ENCODE results near the gene FBXL5.
"Not testable (repeated sequence)": the region's sequence is repeated elsewhere in the genome, so short reads cannot be mapped to it uniquely, and the experiment has no call there.

Gene FBXL5

DNA sequence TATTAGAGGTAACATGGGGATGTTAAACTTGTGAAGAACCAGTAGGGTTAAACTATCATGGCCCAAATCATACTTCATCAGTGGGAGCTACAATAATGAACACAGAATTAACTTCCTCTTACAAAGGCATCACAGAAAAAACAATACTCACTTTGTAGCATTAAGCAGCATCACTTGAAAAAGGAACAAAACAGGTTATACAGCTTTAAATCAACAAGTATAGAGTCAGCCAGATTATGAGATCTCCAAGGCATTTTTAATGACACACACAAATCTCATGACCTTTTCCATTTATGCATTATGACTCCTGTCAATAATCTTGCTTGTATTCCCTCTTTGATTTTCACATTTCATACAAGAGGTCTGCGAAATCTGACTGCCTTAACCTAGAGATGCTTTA is 18.3 kb downstream of the FBXL5 start:
- Histone ChIP-seq H3K18ac (ENCODE audit: low read length) (no peak overlapping the region), H2BK12ac (ENCODE audit: low read length) (no peak overlapping the region), H3K79me1 (ENCODE audit: low read depth, low read length) (no peaks in the 10 kb centered on the region), H3K27ac (replicated peaks; ENCODE audit: low read length) (no peak overlapping the region), H2BK15ac (ENCODE audit: low read length) (no peak overlapping the region), H3K4ac (ENCODE audit: low read length) (no peak overlapping the region), H3K4me2 (ENCODE audit: insufficient read depth, low read length, poor library complexity, severe bottlenecking) (no peak overlapping the region), H3K4me1 (ENCODE audit: control insufficient read depth in 2 of 2, insufficient read depth in 1 of 2, low read depth in 1 of 2, low read length in 2 of 2) (no peaks in the 10 kb centered on the region), H2AK5ac (ENCODE audit: low read depth, low read length) (no peak overlapping the region), H2BK5ac (ENCODE audit: low read length) (no peak overlapping the region), H3K9ac (ENCODE audit: low read depth, low read length, poor library complexity) (no peak overlapping the region), H4K91ac (ENCODE audit: low read depth, low read length, poor library complexity) (no peak overlapping the region), H2AFZ (ENCODE audit: low read length) (no peak overlapping the region), H4K8ac (ENCODE audit: low read depth, low read length) (no peak overlapping the region), H3K4me3 (ENCODE audit: low read length in 2 of 2) (no peak overlapping the region), H3K9me3 (replicated peaks in 1 of 2; ENCODE audit: control insufficient read depth in 2 of 2, insufficient read depth in 1 of 2, low read depth in 1 of 2, low read length in 2 of 2) (peaks cover 0 to 3% of the 10 kb centered on the region in 2 donors), H2BK120ac (ENCODE audit: low read depth, low read length) (no peak overlapping the region), H3K14ac (ENCODE audit: low read length) (no peak overlapping the region), H3K27me3 (ENCODE audit: control insufficient read depth in 3 of 3, insufficient read depth in 3 of 3, low read depth in 1 of 3, low read length in 3 of 3) (no peaks in the 10 kb centered on the region), H3K23ac (ENCODE audit: low read depth, low read length, poor library complexity) (no peak overlapping the region), H3K36me3 (replicated peaks in 1 of 2; ENCODE audit: control insufficient read depth in 2 of 2, insufficient read depth in 2 of 2, low read length in 2 of 2) (peaks cover 6 to 97% of the 10 kb centered on the region in 2 donors)
- DNase-seq (ENCODE audit: low spot score): no peak
- WGBS, 2 donors (ENCODE audit: extremely low coverage in 2 of 2, insufficient read length in 2 of 2, insufficient replicate concordance in 1 of 2): no CpG with 5 or more reads among the region's 1 CpG

DNA sequence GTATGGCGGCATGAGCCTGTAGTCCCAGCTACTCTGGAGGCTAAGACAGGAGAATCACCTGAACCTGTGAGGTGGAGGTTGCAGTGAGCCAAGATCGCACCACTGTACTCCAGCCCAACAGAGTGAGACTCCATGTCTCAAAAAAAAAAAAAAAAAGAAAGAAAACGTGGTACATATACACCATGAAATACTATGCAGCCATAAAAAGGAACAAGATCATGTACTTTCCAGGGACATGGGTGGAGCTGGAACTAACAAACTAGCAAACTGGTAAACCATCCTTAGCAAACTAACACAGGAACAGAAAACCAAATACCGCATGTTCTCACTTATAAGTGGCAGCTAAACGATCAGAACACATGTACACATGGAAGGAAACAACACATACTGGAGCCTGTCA is 37.8 kb downstream of the FBXL5 start:
- H2AFZ ChIP-seq (ENCODE audit: low read length); H3K9ac ChIP-seq (ENCODE audit: low read depth, low read length, poor library complexity); H3K79me1 ChIP-seq (ENCODE audit: low read depth, low read length); H2BK15ac ChIP-seq (ENCODE audit: low read length); H3K4me1 ChIP-seq (ENCODE audit: control insufficient read depth in 2 of 2, insufficient read depth in 1 of 2, low read depth in 1 of 2, low read length in 2 of 2); H3K27me3 ChIP-seq (ENCODE audit: control insufficient read depth in 3 of 3, insufficient read depth in 3 of 3, low read depth in 1 of 3, low read length in 3 of 3); H2BK120ac ChIP-seq (ENCODE audit: low read depth, low read length); H3K4me3 ChIP-seq (ENCODE audit: low read length in 2 of 2); H4K91ac ChIP-seq (ENCODE audit: low read depth, low read length, poor library complexity); H3K14ac ChIP-seq (ENCODE audit: low read length); DNase-seq (ENCODE audit: low spot score); H3K27ac ChIP-seq (replicated peaks; ENCODE audit: low read length); H3K23ac ChIP-seq (ENCODE audit: low read depth, low read length, poor library complexity); H3K18ac ChIP-seq (ENCODE audit: low read length); H2AK5ac ChIP-seq (ENCODE audit: low read depth, low read length); H4K8ac ChIP-seq (ENCODE audit: low read depth, low read length); H3K4me2 ChIP-seq (ENCODE audit: insufficient read depth, low read length, poor library complexity, severe bottlenecking); H2BK5ac ChIP-seq (ENCODE audit: low read length); H3K4ac ChIP-seq (ENCODE audit: low read length); H2BK12ac ChIP-seq (ENCODE audit: low read length): not testable (repeated sequence)
- peaks cover 13 to 66% of the 10 kb centered on the region in 2 donors for H3K36me3 ChIP-seq (replicated peaks in 1 of 2; ENCODE audit: control insufficient read depth in 2 of 2, insufficient read depth in 2 of 2, low read length in 2 of 2)
- WGBS, 2 donors (ENCODE audit: extremely low coverage in 2 of 2, insufficient read length in 2 of 2, insufficient replicate concordance in 1 of 2): no CpG with 5 or more reads among the region's 5 CpGs
- H3K9me3 ChIP-seq (replicated peaks in 1 of 2; ENCODE audit: control insufficient read depth in 2 of 2, insufficient read depth in 1 of 2, low read depth in 1 of 2, low read length in 2 of 2): peaks cover 9 to 70% of the 10 kb centered on the region in 2 donors

DNA sequence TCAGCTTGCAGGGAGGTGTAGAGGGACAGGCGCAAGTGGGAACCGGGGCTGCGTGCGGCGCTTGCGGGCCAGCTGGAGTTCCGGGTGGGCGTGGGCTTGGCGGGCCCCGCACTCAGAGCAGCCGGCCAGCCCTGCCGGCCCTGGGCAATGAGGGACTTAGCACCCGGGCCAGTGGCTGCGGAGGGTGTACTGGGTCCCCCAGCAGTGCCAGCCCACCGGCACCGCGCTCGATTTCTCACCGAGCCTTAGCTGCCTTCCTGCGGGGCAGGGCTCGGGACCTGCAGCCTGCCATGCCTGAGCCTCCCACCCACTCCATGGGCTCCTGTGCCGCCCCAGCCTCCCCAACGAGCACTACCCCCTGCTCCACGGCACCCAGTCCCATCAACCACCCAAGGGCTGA is 40.3 kb downstream of the FBXL5 start:
- H3K79me1 ChIP-seq (ENCODE audit: low read depth, low read length); H2AK5ac ChIP-seq (ENCODE audit: low read depth, low read length); DNase-seq (ENCODE audit: low spot score); H2BK15ac ChIP-seq (ENCODE audit: low read length); H2BK12ac ChIP-seq (ENCODE audit: low read length); H3K27me3 ChIP-seq (ENCODE audit: control insufficient read depth in 3 of 3, insufficient read depth in 3 of 3, low read depth in 1 of 3, low read length in 3 of 3); H3K9ac ChIP-seq (ENCODE audit: low read depth, low read length, poor library complexity); H2BK5ac ChIP-seq (ENCODE audit: low read length); H3K18ac ChIP-seq (ENCODE audit: low read length); H3K4me3 ChIP-seq (ENCODE audit: low read length in 2 of 2); H4K8ac ChIP-seq (ENCODE audit: low read depth, low read length); H4K91ac ChIP-seq (ENCODE audit: low read depth, low read length, poor library complexity); H3K23ac ChIP-seq (ENCODE audit: low read depth, low read length, poor library complexity); H3K4ac ChIP-seq (ENCODE audit: low read length); H2AFZ ChIP-seq (ENCODE audit: low read length); H3K27ac ChIP-seq (replicated peaks; ENCODE audit: low read length); H3K14ac ChIP-seq (ENCODE audit: low read length); H3K4me1 ChIP-seq (ENCODE audit: control insufficient read depth in 2 of 2, insufficient read depth in 1 of 2, low read depth in 1 of 2, low read length in 2 of 2); H2BK120ac ChIP-seq (ENCODE audit: low read depth, low read length); H3K4me2 ChIP-seq (ENCODE audit: insufficient read depth, low read length, poor library complexity, severe bottlenecking): not testable (repeated sequence)
- Histone ChIP-seq H3K36me3 (replicated peaks in 1 of 2; ENCODE audit: control insufficient read depth in 2 of 2, insufficient read depth in 2 of 2, low read length in 2 of 2) (peaks cover 13 to 66% of the 10 kb centered on the region in 2 donors), H3K9me3 (replicated peaks in 1 of 2; ENCODE audit: control insufficient read depth in 2 of 2, insufficient read depth in 1 of 2, low read depth in 1 of 2, low read length in 2 of 2) (peaks cover 9 to 50% of the 10 kb centered on the region in 2 donors)
- WGBS, 2 donors (ENCODE audit: extremely low coverage in 2 of 2, insufficient read length in 2 of 2, insufficient replicate concordance in 1 of 2): no CpG with 5 or more reads among the region's 24 CpGs

DNA sequence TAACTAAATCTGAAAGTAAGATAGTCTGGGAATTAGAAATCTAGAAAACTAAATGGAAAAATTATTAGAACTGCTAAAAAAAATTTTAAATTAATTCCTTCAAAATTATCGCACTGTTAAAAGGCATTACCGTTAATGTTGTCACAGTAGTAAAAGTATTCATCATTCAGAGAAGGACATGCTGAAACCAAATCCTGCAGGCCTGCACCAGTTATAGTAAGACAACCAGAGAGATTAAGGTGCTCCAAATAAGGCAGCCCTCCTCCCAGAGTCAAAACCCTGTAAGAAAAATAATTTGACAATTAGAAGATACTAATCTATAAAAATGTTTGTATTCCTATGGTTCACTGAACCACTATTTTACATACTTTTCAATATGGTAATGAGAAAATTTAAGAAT is 43.0 kb downstream of the FBXL5 start:
- Histone ChIP-seq H3K9ac (ENCODE audit: low read depth, low read length, poor library complexity) (no peak overlapping the region), H3K4me3 (ENCODE audit: low read length in 2 of 2) (no peak overlapping the region), H2AK5ac (ENCODE audit: low read depth, low read length) (no peak overlapping the region), H3K27me3 (ENCODE audit: control insufficient read depth in 3 of 3, insufficient read depth in 3 of 3, low read depth in 1 of 3, low read length in 3 of 3) (no peaks in the 10 kb centered on the region), H4K91ac (ENCODE audit: low read depth, low read length, poor library complexity) (no peak overlapping the region), H4K8ac (ENCODE audit: low read depth, low read length) (no peak overlapping the region), H2BK5ac (ENCODE audit: low read length) (no peak overlapping the region), H3K4me1 (ENCODE audit: control insufficient read depth in 2 of 2, insufficient read depth in 1 of 2, low read depth in 1 of 2, low read length in 2 of 2) (peaks cover 0 to 2% of the 10 kb centered on the region in 2 donors), H3K9me3 (replicated peaks in 1 of 2; ENCODE audit: control insufficient read depth in 2 of 2, insufficient read depth in 1 of 2, low read depth in 1 of 2, low read length in 2 of 2) (peaks cover 4 to 28% of the 10 kb centered on the region in 2 donors), H2BK12ac (ENCODE audit: low read length) (no peak overlapping the region), H2AFZ (ENCODE audit: low read length) (no peak overlapping the region), H3K79me1 (ENCODE audit: low read depth, low read length) (no peaks in the 10 kb centered on the region), H3K27ac (replicated peaks; ENCODE audit: low read length) (no peak overlapping the region), H3K36me3 (replicated peaks in 1 of 2; ENCODE audit: control insufficient read depth in 2 of 2, insufficient read depth in 2 of 2, low read length in 2 of 2) (peaks cover 7 to 58% of the 10 kb centered on the region in 2 donors), H3K18ac (ENCODE audit: low read length) (no peak overlapping the region), H3K14ac (ENCODE audit: low read length) (no peak overlapping the region), H2BK120ac (ENCODE audit: low read depth, low read length) (no peak overlapping the region), H2BK15ac (ENCODE audit: low read length) (no peak overlapping the region), H3K23ac (ENCODE audit: low read depth, low read length, poor library complexity) (no peak overlapping the region), H3K4ac (ENCODE audit: low read length) (no peak overlapping the region), H3K4me2 (ENCODE audit: insufficient read depth, low read length, poor library complexity, severe bottlenecking) (no peak overlapping the region)
- WGBS, 2 donors (ENCODE audit: extremely low coverage in 2 of 2, insufficient read length in 2 of 2, insufficient replicate concordance in 1 of 2): no CpG with 5 or more reads among the region's 2 CpGs
- no peak for DNase-seq (ENCODE audit: low spot score)
